MM.1S (cell line): ENCODE data around the gene CAMSAP1.
A peak's percentile ranks its signal among the peaks of the same experiment; 100 is the strongest.

Experiments used
- DNase-seq: peaks from one replicate; pipeline ENCODE4 v3.0.0-alpha.2; 2015
- H2AFZ ChIP-seq: fragments of 300-600 bp; sonication (generic); 2 replicates; pipeline ENCODE4 v1.6.0; 2016; ENCODE audit warnings: antibody characterized with exemption, low read length
- H3F3A ChIP-seq: fragments of 300-600 bp; sonication (generic); 2 replicates; pipeline ENCODE4 v1.6.1; 2016; ENCODE audit warnings: mild to moderate bottlenecking, antibody characterized with exemption, low read length, moderate library complexity, mixed read lengths; ENCODE audit not compliant: insufficient read depth
- H3K27ac ChIP-seq: fragments of 300-600 bp; sonication (generic); 2 replicates; pipeline ENCODE4 v1.5.1; 2016; ENCODE audit warnings: mild to moderate bottlenecking, low read length
- H3K27me3 ChIP-seq: fragments of 300-600 bp; sonication (generic); replicated peaks from 2 replicates; pipeline ENCODE4 v1.6.0; 2016; ENCODE audit warnings: low read length; ENCODE audit not compliant: insufficient read depth
- H3K36me3 ChIP-seq: fragments of 300-600 bp; sonication (generic); replicated peaks from 2 replicates; pipeline ENCODE4 v1.6.1; 2016; ENCODE audit warnings: mild to moderate bottlenecking, low read length, mixed read lengths; ENCODE audit not compliant: insufficient read depth
- H3K4me1 ChIP-seq: fragments of 300-600 bp; sonication (generic); 2 replicates; pipeline ENCODE4 v1.6.1; 2016; ENCODE audit warnings: low read length, mixed read lengths
- H3K4me2 ChIP-seq: fragments of 300-600 bp; sonication (generic); 2 replicates; pipeline ENCODE4 v1.6.0; 2016; ENCODE audit warnings: low read depth, low read length
- H3K4me3 ChIP-seq: fragments of 300-600 bp; sonication (generic); 2 replicates; pipeline ENCODE4 v1.5.1; 2016; ENCODE audit warnings: low read length, mixed read lengths
- H3K79me2 ChIP-seq: fragments of 300-600 bp; sonication (generic); 2 replicates; pipeline ENCODE4 v1.6.1; 2016; ENCODE audit warnings: mixed run types, low read length, mixed read lengths
- H3K9ac ChIP-seq: fragments of 300-600 bp; sonication (generic); 2 replicates; pipeline ENCODE4 v1.6.1; 2016; ENCODE audit warnings: low read length, mixed read lengths
- H3K9me2 ChIP-seq: fragments of 300-600 bp; sonication (generic); replicated peaks from 2 replicates; pipeline ENCODE4 v1.6.1; 2016; ENCODE audit warnings: mild to moderate bottlenecking, low read length, mixed read lengths; ENCODE audit not compliant: insufficient read depth
- H3K9me3 ChIP-seq: fragments of 300-600 bp; sonication (generic); replicated peaks from 2 replicates; pipeline ENCODE4 v1.6.1; 2016; ENCODE audit warnings: mild to moderate bottlenecking, low read length, mixed read lengths; ENCODE audit not compliant: insufficient read depth
- H4K20me1 ChIP-seq: fragments of 300-600 bp; sonication (generic); 2 replicates; pipeline ENCODE4 v1.6.1; 2016; ENCODE audit warnings: mild to moderate bottlenecking, low read length, moderate library complexity, mixed read lengths; ENCODE audit not compliant: insufficient read depth
- CTCF ChIP-seq: fragments of 300-600 bp; sonication (generic); IDR thresholded peaks from 2 replicates; pipeline ENCODE4 v1.5.1; 2016; ENCODE audit warnings: antibody characterized with exemption, low read length, mixed read lengths
- EZH2 ChIP-seq: fragments of 300-600 bp; sonication (generic); optimal IDR thresholded peaks from 2 replicates; pipeline ENCODE3; 2017; ENCODE audit warnings: low read depth, mild to moderate bottlenecking, antibody characterized with exemption, low read length, mixed read lengths
- EZH2phosphoT487 ChIP-seq: fragments of 300-600 bp; sonication (generic); IDR thresholded peaks from 2 replicates; pipeline ENCODE4 v1.6.1; 2018; ENCODE audit warnings: antibody characterized with exemption, low read length

CAMSAP1 gene

GRCh38 chr9:135901826-135902225, 5.5 kb downstream of the CAMSAP1 start:
- DNase-seq = no peak
- H3K4me2 ChIP-seq = no peak overlapping the region
- no peaks in the 10 kb centered on the region for H3K27me3 ChIP-seq
- H2AFZ ChIP-seq = no peak overlapping the region
- H3K4me3 ChIP-seq = no peak overlapping the region
- no peaks in the 10 kb centered on the region for H3K36me3 ChIP-seq
- no peaks in the 10 kb centered on the region for H3K9me2 ChIP-seq
- H3K79me2 ChIP-seq = peaks cover 82% of the 10 kb centered on the region
- no peak overlapping the region for H3K27ac ChIP-seq
- H3K4me1 ChIP-seq = 0 out of 2 replicates have a peak, but pooled peaks cover 6% of the 10 kb centered on the region
- H3F3A ChIP-seq = no peaks in the 10 kb centered on the region
- H4K20me1 ChIP-seq = no peaks in the 10 kb centered on the region
- H3K9me3 ChIP-seq = no peaks in the 10 kb centered on the region
- no peak overlapping the region for H3K9ac ChIP-seq
- TF ChIP-seq EZH2phosphoT487 = no peak
- TF ChIP-seq EZH2 = no peak
- no peak for TF ChIP-seq CTCF

GRCh38 chr9:135901031-135901758, 6.2 kb downstream of the CAMSAP1 start:
- no peak overlapping the region for H2AFZ ChIP-seq
- H3K27me3 ChIP-seq = no peaks in the 10 kb centered on the region
- H3K9me3 ChIP-seq = no peaks in the 10 kb centered on the region
- no peaks in the 10 kb centered on the region for H3F3A ChIP-seq
- no peak overlapping the region for H3K4me2 ChIP-seq
- TF ChIP-seq CTCF (no peak), EZH2 (no peak), EZH2phosphoT487 (no peak)
- no peak overlapping the region for H3K4me3 ChIP-seq
- DNase-seq = no peak
- 0 out of 2 replicates have a peak, but pooled peaks cover 3% of the 10 kb centered on the region for H3K4me1 ChIP-seq
- H3K79me2 ChIP-seq = peaks cover 84% of the 10 kb centered on the region
- H4K20me1 ChIP-seq = 0 out of 2 replicates have a peak, but pooled peaks cover 4% of the 10 kb centered on the region
- no peaks in the 10 kb centered on the region for H3K9me2 ChIP-seq
- no peak overlapping the region for H3K27ac ChIP-seq
- no peak overlapping the region for H3K9ac ChIP-seq
- H3K36me3 ChIP-seq = no peaks in the 10 kb centered on the region

GRCh38 chr9:135898634-135899407, 8.5 kb downstream of the CAMSAP1 start:
- H3K36me3 ChIP-seq = no peaks in the 10 kb centered on the region

More at GRCh38 chr9:135898634-135899407, 8.5 kb downstream of the CAMSAP1 start:
- H3K4me3 ChIP-seq = no peak overlapping the region
- DNase-seq = peak; percentile 11
- H4K20me1 ChIP-seq = 0 out of 2 replicates have a peak, but pooled peaks cover 4% of the 10 kb centered on the region
- H3K4me1 ChIP-seq = no peaks in the 10 kb centered on the region
- H3K27me3 ChIP-seq = no peaks in the 10 kb centered on the region
- no peak overlapping the region for H2AFZ ChIP-seq
- H3K4me2 ChIP-seq = no peak overlapping the region
- no peaks in the 10 kb centered on the region for H3F3A ChIP-seq
- H3K27ac ChIP-seq = no peak overlapping the region
- H3K9me3 ChIP-seq = no peaks in the 10 kb centered on the region
- no peak overlapping the region for H3K9ac ChIP-seq
- TF ChIP-seq EZH2 = no peak
- TF ChIP-seq EZH2phosphoT487 = no peak
- no peak for TF ChIP-seq CTCF
- H3K9me2 ChIP-seq = no peaks in the 10 kb centered on the region
- peaks cover 84% of the 10 kb centered on the region for H3K79me2 ChIP-seq
